Left colon (tissue), 2 donors: ENCODE data around the gene CSPG4. TPM values are rescaled to one million over a fixed set of nuclear protein-coding genes. Genes with fewer than 3 reads are reported as not detected.
"Not testable (repeated sequence)": the region's sequence is repeated elsewhere in the genome, so short reads cannot be mapped to it uniquely, and the experiment has no call there.

Experiments used
- ATAC-seq: fragments of 200-7000 bp; cut with Tn5 transposase; one replicate; pipeline ENCODE4 v1.9.1; 2020; ENCODE audit warnings: mild to moderate bottlenecking, moderate library complexity
- DNase-seq, 2 donors: peaks; one replicate each; pipeline ENCODE4 v3.0.0-alpha.2; 2020
- intact Hi-C, 2 donors: fragments of 100-400 bp; cut with DNase I in 1 of 2; cut with micrococcal nuclease in 1 of 2; formaldehyde crosslinking; loops; one replicate each; pipeline versions ENCODE4 v1.11.2 to v1.14.0; 2022; cut with DNase I, micrococcal nuclease
- total RNA-seq, 2 donors: library from RNA; stranded (reverse); fragmentation: NEBNext Ultra II Directional; extraction: Animal tissue kit (Norgen Biotek cat#: 25700); gene quantifications; one replicate each; pipeline ENCODE4 v1.2.1, GENCODE V29; 2021
- donor health status: DM: no; HTN: no; CAD: no.
- donor health status: DM: yes; HTN: yes; CAD: no.

CSPG4 gene
- total RNA-seq, 2 donors from 2014 or later, result 2.1 to 12.2 TPM

DNA sequence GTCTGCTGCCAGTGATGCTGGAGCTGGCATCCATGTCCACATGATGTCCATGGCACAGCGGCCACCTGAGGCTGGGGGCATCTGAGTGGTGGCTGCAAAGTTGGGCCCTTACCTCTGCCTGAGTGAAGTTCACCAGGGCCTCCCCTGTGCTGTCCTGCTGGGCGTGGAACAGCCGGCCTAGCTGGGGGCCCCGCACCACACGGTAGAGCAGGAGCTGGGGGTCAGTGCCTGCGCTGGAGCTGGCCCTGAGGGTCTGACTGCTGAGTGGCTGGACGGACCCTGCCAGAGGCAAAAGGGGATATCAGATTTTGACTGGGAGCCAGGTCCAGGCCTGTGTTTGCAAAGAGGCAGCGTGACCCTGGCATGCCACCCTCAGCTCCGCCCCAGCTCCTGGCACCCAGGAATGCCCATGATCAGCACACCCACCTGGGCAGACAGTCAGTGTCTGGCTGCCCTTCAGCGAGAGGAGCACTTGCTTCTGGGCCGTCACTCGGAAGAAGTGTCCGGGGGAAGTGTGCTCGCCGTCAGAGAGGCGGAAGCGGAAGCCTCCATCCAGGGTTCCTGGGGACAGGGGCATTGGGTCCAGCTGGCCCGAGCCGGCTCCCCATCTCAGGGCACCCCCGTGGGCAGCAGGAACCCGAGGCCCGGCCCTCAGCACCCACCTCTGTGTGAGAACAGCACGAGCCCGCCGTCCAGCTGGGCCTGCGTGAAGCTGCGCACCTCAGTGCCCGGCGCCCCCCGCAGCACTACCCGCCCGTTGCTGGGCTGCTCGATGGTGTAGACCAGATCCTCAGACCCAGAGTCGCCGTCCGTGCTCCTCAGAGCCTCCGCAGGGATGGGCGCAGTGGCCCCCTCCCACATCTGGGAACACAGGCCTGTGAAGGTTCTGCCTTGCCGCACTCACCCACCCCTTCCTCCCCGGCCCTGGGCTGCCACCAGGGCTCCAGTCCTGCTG lies 30.2 kb downstream of the CSPG4 start:
- no peak for ATAC-seq
- intact Hi-C loops, result no loop called here
- no peak for DNase-seq

DNA sequence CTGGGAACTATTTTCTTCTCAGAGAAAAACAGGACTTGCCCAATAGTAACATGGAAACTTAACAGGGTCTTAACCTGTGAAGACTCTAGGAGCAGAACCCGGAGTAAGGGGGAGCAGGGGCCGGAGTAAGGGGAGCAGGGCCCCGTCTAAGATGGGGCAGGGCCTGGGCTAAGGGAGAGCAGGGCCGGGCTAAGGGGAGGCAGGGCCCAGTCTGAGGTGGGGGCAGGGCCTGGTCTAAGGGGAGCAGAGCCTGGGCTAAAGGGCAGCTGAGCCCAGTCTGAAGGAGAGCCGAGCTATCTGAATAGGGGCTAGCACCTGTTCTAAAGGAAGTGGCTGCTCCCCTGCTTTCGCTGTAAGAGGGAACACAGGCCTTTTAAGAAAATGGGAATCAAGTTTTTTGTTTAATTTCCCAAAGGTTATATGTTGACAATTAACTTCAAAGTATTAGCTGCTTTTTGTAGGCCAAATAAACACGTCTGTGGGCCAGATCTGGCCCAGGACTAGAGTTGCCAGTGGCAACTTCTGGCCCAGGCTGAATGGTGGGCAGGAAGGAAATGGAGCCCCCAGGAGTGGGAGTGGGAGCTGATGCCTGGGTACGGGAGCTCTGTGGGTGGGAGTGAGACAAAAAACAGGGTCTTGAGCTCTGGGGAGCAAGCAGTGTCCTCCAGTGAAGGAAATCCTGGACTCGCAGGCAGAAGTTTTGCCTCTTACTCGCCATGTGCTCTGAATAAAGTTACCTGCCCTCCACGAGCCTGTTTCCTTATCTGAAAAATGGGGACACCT lies 32.5 kb downstream of the CSPG4 start:
- DNase-seq (no peak), ATAC-seq (no peak)
- intact Hi-C loops, result no loop called here

- DNase-seq, result not testable (repeated sequence)
- intact Hi-C loops, result loop anchor here in 1 of 2 donors (5.0 kb wide), 1 partner anchor 46 kb away; no protein-coding TSS in a partner anchor
Measured at GRCh38 chr15:75678324-75678690, 34.3 kb downstream of the CSPG4 start.

GRCh38 chr15:75677465-75678323 lies 35.0 kb downstream of the CSPG4 start:
- ATAC-seq, result no peak
- intact Hi-C loops, result loop anchor here in 1 of 2 donors (5.0 kb wide), 1 partner anchor 45 kb away; no protein-coding TSS in a partner anchor
- no peak for DNase-seq

More at GRCh38 chr15:75678324-75678690, 34.3 kb downstream of the CSPG4 start:
- ATAC-seq, result not testable (repeated sequence)

DNA sequence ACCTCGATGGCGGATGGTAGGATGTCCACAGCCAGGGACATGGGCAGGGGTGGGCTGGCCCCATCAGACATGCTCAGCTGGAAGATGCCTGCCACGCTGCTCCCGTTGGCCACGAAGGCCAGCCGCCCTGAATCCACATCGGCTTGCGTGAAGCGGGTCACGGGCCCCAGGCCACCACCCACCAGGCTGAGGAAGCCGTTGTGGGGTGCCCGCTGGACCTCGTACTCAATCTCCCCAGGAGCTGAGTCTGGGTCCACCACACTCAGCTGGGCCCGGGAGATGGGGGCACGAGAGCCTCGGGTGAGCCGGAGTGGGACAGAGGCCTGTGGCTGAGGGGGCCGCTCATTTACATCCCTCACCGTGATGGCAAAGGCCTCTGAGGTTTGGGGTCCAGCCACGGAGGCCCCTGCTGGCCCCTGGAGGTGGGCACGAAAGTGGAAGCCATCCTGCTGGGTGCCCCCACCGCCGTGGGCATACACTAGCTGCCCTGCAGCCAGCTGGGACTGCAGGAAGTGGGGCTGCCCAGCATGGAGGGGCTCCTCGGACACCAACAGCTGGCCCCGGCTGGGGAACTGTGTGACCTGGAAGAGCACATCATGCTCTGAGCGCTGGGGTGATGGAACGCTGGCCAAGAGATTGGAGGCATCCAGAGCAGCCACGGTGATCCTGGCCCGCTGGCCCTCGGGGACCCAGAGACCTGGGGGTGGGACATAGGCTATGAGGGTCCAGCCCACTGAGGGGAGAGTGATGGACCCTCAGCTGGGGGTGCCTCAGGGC lies 35.8 kb downstream of the CSPG4 start:
- no peak for DNase-seq
- intact Hi-C loops, result loop anchor here in 1 of 2 donors (5.0 kb wide), 1 partner anchor 45 kb away; no protein-coding TSS in a partner anchor
- no peak for ATAC-seq

DNA sequence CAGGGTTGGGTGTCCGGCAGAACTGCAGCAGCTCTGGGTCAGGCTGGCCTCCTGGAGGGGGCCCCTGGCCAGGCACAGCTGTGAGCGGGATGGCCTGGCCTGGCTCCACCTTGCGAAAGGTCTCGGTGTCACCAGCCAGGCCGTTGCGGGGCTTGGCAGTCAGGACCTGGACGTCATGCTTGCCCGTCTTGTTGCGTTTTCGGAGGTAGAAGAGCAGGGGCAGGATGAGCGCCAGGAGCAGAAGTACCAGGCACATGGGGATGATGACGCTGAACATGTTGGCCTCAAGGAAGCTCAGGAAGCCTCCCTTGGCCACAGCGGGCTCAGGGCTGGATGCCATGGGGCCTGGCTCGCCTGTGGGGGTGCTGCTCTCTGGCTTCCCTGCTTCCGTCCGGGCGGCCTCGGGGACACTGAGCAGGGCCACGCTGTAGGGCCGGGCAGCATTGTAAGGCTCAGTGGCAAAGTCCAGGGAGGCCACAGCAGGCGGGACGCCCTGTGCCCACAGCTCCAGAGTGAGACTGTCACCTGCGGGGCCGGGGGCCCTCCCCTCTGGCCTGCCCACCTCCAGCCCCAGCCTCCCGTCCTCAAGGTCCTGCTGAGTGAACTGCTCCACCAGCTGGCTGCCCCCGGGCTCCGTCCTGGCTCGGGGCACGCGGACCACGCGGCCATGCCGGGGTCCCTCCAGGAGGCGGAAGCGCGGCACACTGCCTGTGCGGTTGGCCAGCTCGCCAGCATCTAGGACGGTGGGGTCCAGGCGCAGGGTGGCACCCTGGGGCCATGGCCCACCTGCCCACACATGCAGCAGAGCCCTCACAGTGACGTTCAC lies 36.9 kb downstream of the CSPG4 start:
- intact Hi-C loops, result loop anchor here in 1 of 2 donors (5.0 kb wide), 1 partner anchor 43 kb away; no protein-coding TSS in a partner anchor
- DNase-seq, result no peak
- ATAC-seq, result no peak

GRCh38 chr15:75674366-75674765 lies 38.3 kb downstream of the CSPG4 start:
- intact Hi-C loops, result no loop called here
- no peak for DNase-seq
- no peak for ATAC-seq

DNA sequence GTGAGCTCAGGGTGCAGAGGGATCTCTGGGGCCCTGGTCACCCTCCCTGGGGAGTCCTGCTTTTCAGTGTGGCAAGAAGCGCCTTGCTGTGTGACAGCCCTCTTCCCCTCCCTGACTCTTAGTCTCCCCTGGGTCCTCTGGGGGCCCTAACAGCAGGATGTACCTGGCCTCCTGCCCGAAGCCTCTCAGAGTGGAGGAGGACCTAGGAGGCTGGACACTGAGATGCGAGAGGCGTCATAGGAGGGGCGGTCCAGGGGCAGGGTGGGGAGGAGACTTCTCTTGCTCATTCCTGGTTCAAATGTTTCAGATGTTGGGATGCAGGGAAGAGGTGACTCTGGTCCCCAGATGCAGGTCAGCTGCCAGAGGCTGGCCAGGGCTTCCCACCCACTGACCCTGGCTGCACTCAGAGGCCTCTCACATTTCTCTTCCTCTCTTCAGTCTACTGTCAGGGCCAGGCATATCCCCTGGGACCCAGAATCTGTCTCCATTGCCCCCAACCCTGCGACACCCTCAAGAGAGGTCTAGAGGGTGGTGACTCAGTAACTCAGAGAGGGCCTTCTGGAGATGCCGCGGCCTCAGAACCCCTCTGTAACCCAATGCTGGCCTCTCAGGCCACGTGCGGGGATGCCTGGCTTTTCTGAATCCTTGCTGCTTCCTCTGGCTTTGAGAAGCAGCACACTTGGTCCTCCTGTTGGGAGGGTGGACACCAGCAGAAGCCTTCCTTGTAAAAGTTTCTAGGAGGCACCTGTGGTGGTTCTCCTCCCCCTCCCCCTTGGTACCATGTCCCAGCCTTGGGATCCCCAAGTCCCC lies 39.0 kb downstream of the CSPG4 start:
- ATAC-seq (no peak), DNase-seq (peak; percentile 59 to 78)
- intact Hi-C loops, result no loop called here

DNA sequence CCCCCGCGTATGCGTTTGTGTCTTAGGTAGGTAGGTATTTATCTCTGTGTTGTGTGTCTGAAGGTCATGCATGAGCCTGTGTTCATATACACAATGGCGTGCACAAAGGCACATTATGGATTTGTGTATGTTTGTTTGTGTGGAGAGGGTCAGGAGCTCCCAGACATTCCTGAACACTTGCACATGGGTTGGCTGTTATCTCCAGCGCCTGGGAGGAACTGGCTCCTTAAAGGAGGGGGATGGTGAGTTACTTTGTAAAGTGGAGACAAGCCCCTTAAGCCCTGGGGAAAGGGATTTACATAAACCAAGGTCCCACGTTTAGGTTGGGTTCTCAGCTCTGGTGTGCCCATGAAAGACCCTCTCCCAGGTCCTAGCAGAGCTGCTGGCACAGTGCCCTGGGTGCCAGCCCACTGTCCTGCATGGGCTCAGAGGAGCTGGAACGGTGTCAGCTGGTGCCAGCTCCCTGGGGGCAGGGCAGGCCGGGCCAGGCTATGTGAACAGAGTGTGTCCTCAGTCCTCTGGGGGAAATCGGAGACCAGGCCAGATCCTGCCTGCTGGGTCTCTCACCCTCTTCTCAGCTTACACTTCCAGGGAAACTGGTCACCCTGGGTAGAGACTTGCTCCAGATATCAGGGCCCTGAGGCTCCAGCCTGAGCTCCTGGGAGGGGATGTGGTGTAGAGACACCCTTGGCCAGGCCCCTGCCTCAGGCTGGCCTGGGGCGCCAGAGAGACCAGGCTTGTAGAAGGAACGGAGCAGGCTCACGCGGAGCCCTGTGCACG lies 39.8 kb downstream of the CSPG4 start:
- intact Hi-C loops, result no loop called here
- ATAC-seq (no peak), DNase-seq (no peak)

DNA sequence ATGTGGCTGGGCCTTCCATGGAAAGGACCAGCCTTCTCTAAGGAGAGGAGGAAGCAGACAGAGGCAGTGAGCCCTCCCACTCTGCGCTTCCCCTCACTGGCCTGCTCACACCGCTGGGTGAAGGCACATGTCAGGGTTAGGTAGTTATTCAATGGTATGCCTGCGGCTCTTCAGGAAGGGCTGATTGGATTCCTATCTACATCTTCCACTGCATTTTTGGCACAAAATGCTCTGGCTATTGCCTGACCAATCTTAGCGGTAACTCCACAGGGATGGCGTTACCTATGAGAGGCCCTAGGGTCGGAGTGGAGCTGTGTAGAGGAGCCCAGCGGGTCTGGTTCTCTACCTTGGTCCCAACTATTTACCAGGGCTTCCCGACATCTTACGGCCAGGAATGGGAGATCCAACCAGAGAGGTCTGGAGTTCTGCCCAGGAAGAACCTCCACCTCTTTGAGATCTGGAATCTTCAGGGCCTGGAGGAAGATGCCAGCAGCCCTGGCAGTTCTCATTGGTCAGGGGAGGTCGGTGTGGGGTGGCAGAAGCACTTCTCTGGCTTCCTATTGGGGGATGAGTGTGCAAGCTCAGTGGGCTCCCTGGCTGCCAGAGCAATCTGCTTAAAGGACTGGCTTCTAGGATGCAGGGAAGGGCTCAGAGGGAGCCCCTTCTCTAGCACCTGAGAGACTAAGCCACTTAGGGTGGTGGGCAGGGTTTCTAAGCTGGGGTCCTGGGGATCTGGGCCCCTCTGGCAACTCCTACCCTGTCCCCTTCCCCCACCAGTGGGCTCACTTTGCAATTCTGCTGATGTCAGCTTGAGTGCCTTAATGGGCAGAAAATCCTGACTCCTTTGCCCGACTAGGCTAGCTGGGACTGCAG lies 40.7 kb downstream of the CSPG4 start:
- intact Hi-C loops, result no loop called here
- DNase-seq, result no peak
- ATAC-seq, result no peak

- no peak for ATAC-seq
- DNase-seq, result no peak
- intact Hi-C loops, result no loop called here
Measured at GRCh38 chr15:75669879-75670212, 42.8 kb downstream of the CSPG4 start.

- DNase-seq (no peak), ATAC-seq (no peak)
- intact Hi-C loops, result no loop called here
Measured at GRCh38 chr15:75669191-75669878, 43.3 kb downstream of the CSPG4 start.

GRCh38 chr15:75666823-75667501 lies 45.7 kb downstream of the CSPG4 start:
- intact Hi-C loops, result no loop called here
- ATAC-seq, result peak; percentile 59
- peak; percentile 59 to 80 for DNase-seq
